Body of pancreas (tissue), 4 donors: ENCODE results near the gene LDAH. TPM values are rescaled to one million over a fixed set of nuclear protein-coding genes. Genes with fewer than 3 reads are reported as not detected.

Source experiments
- ATAC-seq: fragments of 150-250 bp; one replicate; pipeline ENCODE4 v1.9.1; 2016
- DNase-seq, 4 donors: peaks; one replicate each; pipeline ENCODE4 v3.0.0-alpha.2; 2019
- H3K27ac ChIP-seq, 4 donors: fragments of 200-600 bp; sonication (generic); 1 replicate in 3 of 4; 2 replicates in 1 of 4; pipeline versions ENCODE4 v1.5.1 to v1.6.1; 2016 to 2019; ENCODE audit warnings: mild to moderate bottlenecking in 1 of 4, mixed read lengths in 1 of 4, moderate library complexity in 1 of 4
- H3K27me3 ChIP-seq, 2 donors: fragments of 200-600 bp; sonication (generic); one replicate each; pipeline ENCODE4 v1.6.0; 2016; ENCODE audit warnings: mild to moderate bottlenecking in 1 of 2
- H3K36me3 ChIP-seq, 2 donors: fragments of 200-600 bp; sonication (generic); replicated peaks in 1 of 2; 2 replicates each; pipeline ENCODE4 v1.5.1; 2016; ENCODE audit warnings: low read depth in 2 of 2; ENCODE audit not compliant: insufficient read depth in 1 of 2
- H3K4me1 ChIP-seq: fragments of 200-600 bp; sonication (generic); one replicate; pipeline ENCODE4 v1.6.0; 2016
- H3K4me3 ChIP-seq, 2 donors: fragments of 200-600 bp; sonication (generic); 1 replicate in 1 of 2; 2 replicates in 1 of 2; pipeline ENCODE4 v1.5.1; 2016 to 2019
- H3K9me3 ChIP-seq, 3 donors: fragments of 200-600 bp; sonication (generic); 1 replicate in 2 of 3; 2 replicates in 1 of 3; pipeline ENCODE4 v1.5.1; 2016
- POLR2A ChIP-seq, 3 donors: fragments of 450-650 bp; IDR thresholded peaks; one replicate each; pipeline ENCODE4 v1.6.1; 2016; ENCODE audit warnings: antibody characterized with exemption in 3 of 3, mild to moderate bottlenecking in 2 of 3
- WGBS, 2 donors: methylation state at CpG; one replicate each; pipeline ENCODE4 v1.1.5; 2017; 5-methylcytosine and 5-hydroxymethylcytosine counted together
- intact Hi-C: fragments of 100-400 bp; cut with DNase I; formaldehyde crosslinking; loops from one replicate; pipeline ENCODE4 v1.15.1; 2023
- total RNA-seq, 2 donors: library from RNA; depleted of rRNA; stranded (reverse); fragments of >200 nt; gene quantifications; one replicate each; pipeline ENCODE4 v1.1.0, GENCODE V29; 2016
- TF ChIP-seq, protein P1 (sequence below), 7 experiments: fragments of 450-650 bp in 4 of 7; fragments of 200-600 bp in 3 of 7; sonication (generic) in 3 of 7; IDR thresholded peaks; one replicate each; pipeline ENCODE4 v1.5.1; 2016 to 2019; ENCODE audit warnings: antibody characterized with exemption in 7 of 7

LDAH gene
- total RNA-seq, 2 donors from 2014 or later = 6.9 to 10.6 TPM

DNA sequence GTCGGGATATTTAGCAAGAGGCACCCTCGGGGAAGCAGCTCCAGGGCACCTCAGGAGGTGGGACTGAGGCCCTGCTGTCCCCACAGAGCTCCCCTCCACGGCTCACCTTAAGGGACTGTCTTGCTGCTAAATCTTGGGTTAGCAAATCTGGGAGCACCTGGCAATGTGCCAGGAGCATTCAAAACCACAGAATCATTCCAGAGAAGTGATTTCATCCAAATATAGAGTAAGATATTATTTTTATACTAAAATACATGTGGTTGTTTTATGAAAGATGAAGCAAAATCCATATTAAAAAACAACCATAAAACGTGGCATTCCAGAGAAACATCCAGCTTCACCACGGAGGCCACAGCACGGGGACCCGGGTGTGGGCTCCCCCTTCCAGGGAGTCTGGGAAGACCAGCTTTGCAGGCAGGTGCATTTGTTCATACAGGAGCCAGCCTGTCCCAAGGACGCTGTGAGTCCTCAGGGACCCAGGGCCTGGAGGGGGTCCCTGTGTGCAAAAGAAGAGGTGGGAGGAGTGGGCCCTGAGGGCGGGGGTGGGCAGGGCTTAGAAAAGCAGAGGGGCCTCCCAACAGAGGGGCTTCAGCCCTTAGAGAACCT is 188.3 kb downstream of the LDAH start:
- Histone ChIP-seq H3K9me3 (no peaks in the 10 kb centered on the region), H3K27ac (peak overlapping the region; percentile 65 to 86 (median 80)), H3K27me3 (no peaks in the 10 kb centered on the region), H3K4me1 (peaks cover 30% of the 10 kb centered on the region), H3K4me3 (no peak overlapping the region), H3K36me3 (peaks cover 0 to under 1% of the 10 kb centered on the region in 2 donors)
- TF ChIP-seq, protein P1, sequence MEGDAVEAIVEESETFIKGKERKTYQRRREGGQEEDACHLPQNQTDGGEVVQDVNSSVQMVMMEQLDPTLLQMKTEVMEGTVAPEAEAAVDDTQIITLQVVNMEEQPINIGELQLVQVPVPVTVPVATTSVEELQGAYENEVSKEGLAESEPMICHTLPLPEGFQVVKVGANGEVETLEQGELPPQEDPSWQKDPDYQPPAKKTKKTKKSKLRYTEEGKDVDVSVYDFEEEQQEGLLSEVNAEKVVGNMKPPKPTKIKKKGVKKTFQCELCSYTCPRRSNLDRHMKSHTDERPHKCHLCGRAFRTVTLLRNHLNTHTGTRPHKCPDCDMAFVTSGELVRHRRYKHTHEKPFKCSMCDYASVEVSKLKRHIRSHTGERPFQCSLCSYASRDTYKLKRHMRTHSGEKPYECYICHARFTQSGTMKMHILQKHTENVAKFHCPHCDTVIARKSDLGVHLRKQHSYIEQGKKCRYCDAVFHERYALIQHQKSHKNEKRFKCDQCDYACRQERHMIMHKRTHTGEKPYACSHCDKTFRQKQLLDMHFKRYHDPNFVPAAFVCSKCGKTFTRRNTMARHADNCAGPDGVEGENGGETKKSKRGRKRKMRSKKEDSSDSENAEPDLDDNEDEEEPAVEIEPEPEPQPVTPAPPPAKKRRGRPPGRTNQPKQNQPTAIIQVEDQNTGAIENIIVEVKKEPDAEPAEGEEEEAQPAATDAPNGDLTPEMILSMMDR (IDR thresholded peaks at IDR 0.05) = no peak
- no peak for TF ChIP-seq POLR2A (IDR thresholded peaks at IDR 0.05)
- ATAC-seq = no peak
- WGBS, 2 donors = 57 to 72% methylated on average over 9 of the region's 9 CpGs
- intact Hi-C loops = no loop called here
- DNase-seq = peak; percentile 37 to 47 (median 43)

Other genes starting within 250 kb of the LDAH start
- 10 to 100 TPM; 21.1 to 23.1 TPM for gene HS1BP3, start 172.0 kb downstream of the LDAH start, total RNA-seq
- 1 to 10 TPM; 2.0 to 7.3 TPM for gene GDF7, start 156.0 kb downstream of the LDAH start, total RNA-seq
- gene APOB, start 221.0 kb upstream of the LDAH start, total RNA-seq = under 1 TPM; 0.66 to 0.78 TPM